Glutamatergic neuron (in vitro differentiated cells): ENCODE measurements around the gene CAMTA2. TPM values are rescaled to one million over a fixed set of nuclear protein-coding genes. Genes with fewer than 3 reads are reported as not detected.
"Not testable (repeated sequence)": the region's sequence is repeated elsewhere in the genome, so short reads cannot be mapped to it uniquely, and the experiment has no call there.

Source experiments
- DNase-seq: peaks from one replicate; pipeline ENCODE4 v3.0.0; 2022
- H3K27ac Mint-ChIP-seq: one replicate; pipeline ENCODE4 v1.8.0; 2020; ENCODE audit warnings: mild to moderate bottlenecking, mixed read lengths, inconsistent platforms; ENCODE audit not compliant: unreplicated experiment
- H3K27me3 Mint-ChIP-seq: one replicate; pipeline ENCODE4 v1.8.0; 2020; ENCODE audit warnings: mild to moderate bottlenecking, moderate library complexity, mixed read lengths, inconsistent platforms; ENCODE audit not compliant: unreplicated experiment
- H3K36me3 Mint-ChIP-seq: one replicate; pipeline ENCODE4 v1.8.0; 2020; ENCODE audit warnings: mild to moderate bottlenecking, mixed read lengths, inconsistent platforms; ENCODE audit not compliant: unreplicated experiment
- H3K4me1 Mint-ChIP-seq: one replicate; pipeline ENCODE4 v1.8.0; 2020; ENCODE audit warnings: mild to moderate bottlenecking, low read depth, mixed read lengths, inconsistent platforms; ENCODE audit not compliant: unreplicated experiment
- H3K4me3 Mint-ChIP-seq: one replicate; pipeline ENCODE4 v1.8.0; 2020; ENCODE audit warnings: mild to moderate bottlenecking, mixed read lengths, inconsistent platforms; ENCODE audit not compliant: unreplicated experiment
- H3K9me3 Mint-ChIP-seq: one replicate; pipeline ENCODE4 v1.8.0; 2020; ENCODE audit warnings: mild to moderate bottlenecking, moderate library complexity, mixed read lengths, inconsistent platforms; ENCODE audit not compliant: unreplicated experiment
- CTCF ChIP-seq: fragments of 200-600 bp; sonication (generic); IDR thresholded peaks from one replicate; pipeline ENCODE4 v1.5.0; 2021; ENCODE audit not compliant: partially characterized antibody, unreplicated experiment
- total RNA-seq: library from RNA; stranded (reverse); fragmentation: NEBNext Ultra II Directional; extraction: Animal tissue kit (Norgen Biotek cat#: 25700); gene quantifications from one replicate; pipeline ENCODE4 v1.2.1, GENCODE V29; 2021; ENCODE audit not compliant: unreplicated experiment

CAMTA2 gene
- total RNA-seq, 1 donor from 2014 or later, result 61.4 TPM

GRCh38 chr17:4933646-4934045 is 53.8 kb downstream of the CAMTA2 start:
- H3K27ac Mint-ChIP-seq, result no peak overlapping the region
- H3K27me3 Mint-ChIP-seq, result peaks cover 9% of the 10 kb centered on the region
- H3K4me3 Mint-ChIP-seq, result no peak overlapping the region
- TF ChIP-seq CTCF, result no peak
- H3K36me3 Mint-ChIP-seq, result peaks cover 8% of the 10 kb centered on the region
- peaks cover 5% of the 10 kb centered on the region for H3K4me1 Mint-ChIP-seq
- peaks cover 4% of the 10 kb centered on the region for H3K9me3 Mint-ChIP-seq
- DNase-seq, result no peak

DNA sequence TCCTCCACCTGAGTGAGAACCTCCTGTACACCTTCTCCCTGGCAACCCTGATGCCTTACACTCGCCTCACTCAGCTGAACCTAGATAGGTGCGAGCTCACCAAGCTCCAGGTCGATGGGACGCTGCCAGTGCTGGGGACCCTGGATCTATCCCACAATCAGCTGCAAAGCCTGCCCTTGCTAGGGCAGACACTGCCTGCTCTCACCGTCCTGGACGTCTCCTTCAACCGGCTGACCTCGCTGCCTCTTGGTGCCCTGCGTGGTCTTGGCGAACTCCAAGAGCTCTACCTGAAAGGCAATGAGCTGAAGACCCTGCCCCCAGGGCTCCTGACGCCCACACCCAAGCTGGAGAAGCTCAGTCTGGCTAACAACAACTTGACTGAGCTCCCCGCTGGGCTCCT is 54.7 kb downstream of the CAMTA2 start:
- DNase-seq, result no peak
- H3K4me1 Mint-ChIP-seq, result no peaks in the 10 kb centered on the region
- no peak for TF ChIP-seq CTCF
- H3K4me3 Mint-ChIP-seq, result no peak overlapping the region
- no peak overlapping the region for H3K27ac Mint-ChIP-seq
- H3K36me3 Mint-ChIP-seq, result peaks cover 8% of the 10 kb centered on the region
- peaks cover 4% of the 10 kb centered on the region for H3K9me3 Mint-ChIP-seq
- peaks cover 8% of the 10 kb centered on the region for H3K27me3 Mint-ChIP-seq

DNA sequence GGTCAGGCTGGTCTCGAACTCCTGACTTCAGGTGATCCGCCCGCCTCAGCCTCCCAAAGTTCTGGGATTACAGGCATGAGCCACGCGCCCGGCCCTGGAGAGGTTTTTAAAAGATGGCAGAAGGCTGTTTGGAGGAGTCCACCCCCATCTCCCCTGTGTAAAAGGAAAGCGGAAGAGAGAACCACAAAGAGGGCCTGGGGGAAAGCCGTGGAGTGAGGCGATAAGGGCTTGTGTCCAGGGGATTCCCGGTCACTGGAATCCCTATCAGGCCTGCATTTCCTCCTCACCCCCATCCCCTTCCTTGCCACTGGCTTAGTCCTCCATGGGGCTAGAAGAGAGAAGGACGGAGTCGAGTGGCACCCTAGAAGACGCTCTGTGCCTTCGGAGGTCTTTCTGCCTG is 55.5 kb downstream of the CAMTA2 start, which contains the start of gene GP1BA:
TSS of gene GP1BA (plus strand) at position 315 of the 400 bp plus-strand sequence. CDS start 328 bp downstream, outside the sequence.
- H3K27ac Mint-ChIP-seq, result peak within 1 kb of the TSS; percentile 64
- TF ChIP-seq CTCF, result no peak
- H3K27me3 Mint-ChIP-seq, result peaks cover 8% of the 10 kb centered on the region

DNA sequence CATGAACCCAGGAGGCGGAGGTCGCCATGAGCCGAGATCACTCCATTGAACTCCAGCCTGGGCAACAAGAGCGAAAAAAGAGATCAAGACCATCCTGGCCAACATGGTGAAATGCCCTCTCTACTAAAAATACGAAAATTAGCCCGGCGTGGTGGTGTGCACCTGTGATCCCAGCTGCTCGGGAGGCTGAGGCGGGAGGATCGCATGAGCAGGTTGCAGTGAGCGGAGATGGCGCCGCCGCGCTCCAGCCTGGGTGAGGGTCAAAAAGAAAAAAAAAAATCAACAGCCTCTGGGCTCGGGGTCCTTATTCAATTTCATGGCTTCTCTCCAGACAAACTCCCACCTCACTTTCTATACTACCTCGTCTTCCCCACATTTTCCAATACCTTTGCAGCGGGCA is 58.6 kb downstream of the CAMTA2 start:
- Mint-ChIP-seq H3K4me3 (no peak overlapping the region), H3K27me3 (peaks cover 8% of the 10 kb centered on the region), H3K27ac (no peak overlapping the region), H3K9me3 (peaks cover 3% of the 10 kb centered on the region), H3K36me3 (peaks cover 8% of the 10 kb centered on the region), H3K4me1 (no peaks in the 10 kb centered on the region)
- no peak for TF ChIP-seq CTCF
- DNase-seq, result no peak

More for the DNA sequence above, 55.5 kb downstream of the CAMTA2 start, which contains the start of gene GP1BA:
- Mint-ChIP-seq H3K36me3 (peaks cover 8% of the 10 kb centered on the region), H3K4me1 (no peaks in the 10 kb centered on the region), H3K4me3 (peak within 1 kb of the TSS; percentile 26), H3K9me3 (peaks cover 4% of the 10 kb centered on the region)
- no peak for DNase-seq

GRCh38 chr17:4926577-4927335 is 60.7 kb downstream of the CAMTA2 start:
- H3K4me1 Mint-ChIP-seq, DNase-seq, H3K9me3 Mint-ChIP-seq, H3K27ac Mint-ChIP-seq, H3K27me3 Mint-ChIP-seq, H3K36me3 Mint-ChIP-seq: not testable (repeated sequence)
- H3K4me3 Mint-ChIP-seq, result peak overlapping the region; percentile 9
